GM23338 (cell line): ENCODE measurements around the gene KCNMA1. TPM values are rescaled to one million over a fixed set of nuclear protein-coding genes. Genes with fewer than 3 reads are reported as not detected.

Experiments
- ATAC-seq: fragments of 200-7000 bp; cut with Tn5 transposase; 3 replicates; pipeline ENCODE4 v1.9.1; 2020
- DNase-seq: peaks from one replicate; pipeline ENCODE4 v3.0.0-alpha.2; 2015; ENCODE audit warnings: low spot score
- H2AFZ ChIP-seq: fragments of 200-600 bp; sonication (generic); 2 replicates; pipeline ENCODE4 v1.8.0; 2016; ENCODE audit warnings: antibody characterized with exemption, mild to moderate bottlenecking, moderate library complexity
- H3F3A ChIP-seq: fragments of 200-600 bp; sonication (generic); replicated peaks from 2 replicates; pipeline ENCODE4 v1.8.0; 2017; ENCODE audit warnings: antibody characterized with exemption, mixed run types, low read depth
- H3K27ac ChIP-seq: fragments of 200-600 bp; sonication (generic); 2 replicates; pipeline ENCODE4 v1.6.1; 2016; ENCODE audit warnings: low read depth
- H3K27me3 ChIP-seq: fragments of 200-600 bp; sonication (generic); 2 replicates; pipeline ENCODE4 v1.8.0; 2016; ENCODE audit warnings: mild to moderate bottlenecking, mixed run types, moderate library complexity; ENCODE audit not compliant: insufficient read depth
- H3K36me3 ChIP-seq: fragments of 200-600 bp; sonication (generic); 2 replicates; pipeline ENCODE4 v1.8.0; 2016; ENCODE audit warnings: mild to moderate bottlenecking; ENCODE audit not compliant: insufficient read depth
- H3K4me1 ChIP-seq: fragments of 200-600 bp; sonication (generic); 2 replicates; pipeline ENCODE4 v1.8.0; 2016; ENCODE audit warnings: mild to moderate bottlenecking, moderate library complexity; ENCODE audit not compliant: insufficient read depth
- H3K4me2 ChIP-seq: fragments of 200-600 bp; sonication (generic); 2 replicates; pipeline ENCODE4 v1.7.1; 2017; ENCODE audit warnings: mixed run types
- H3K4me3 ChIP-seq: fragments of 200-600 bp; sonication (generic); 2 replicates; pipeline ENCODE4 v1.6.1; 2016; ENCODE audit warnings: mixed run types
- H3K79me2 ChIP-seq: fragments of 200-600 bp; sonication (generic); replicated peaks from 2 replicates; pipeline ENCODE4 v1.8.0; 2017; ENCODE audit warnings: mild to moderate bottlenecking; ENCODE audit not compliant: insufficient read depth
- H3K9me2 ChIP-seq: fragments of 200-600 bp; sonication (generic); 2 replicates; pipeline ENCODE4 v1.8.0; 2017; ENCODE audit not compliant: insufficient read depth
- H4K20me1 ChIP-seq: fragments of 200-600 bp; sonication (generic); replicated peaks from 2 replicates; pipeline ENCODE4 v1.8.0; 2017; ENCODE audit warnings: mild to moderate bottlenecking; ENCODE audit not compliant: insufficient read depth
- H3K27ac Mint-ChIP-seq: 2 replicates; pipeline ENCODE4 v1.8.0; 2020; ENCODE audit warnings: inconsistent platforms, mild to moderate bottlenecking, moderate library complexity, mixed read lengths
- H3K27me3 Mint-ChIP-seq: 3 replicates; pipeline ENCODE4 v1.8.0; 2022; ENCODE audit warnings: low read depth, mild to moderate bottlenecking, moderate library complexity, mixed read lengths, inconsistent platforms; ENCODE audit not compliant: insufficient read depth, poor library complexity
- H3K36me3 Mint-ChIP-seq: 3 replicates; pipeline ENCODE4 v1.8.0; 2021; ENCODE audit warnings: low read depth, mild to moderate bottlenecking, inconsistent platforms, moderate library complexity, mixed read lengths
- H3K4me1 Mint-ChIP-seq: 3 replicates; pipeline ENCODE4 v1.8.0; 2020; ENCODE audit warnings: mild to moderate bottlenecking, inconsistent platforms, mixed read lengths
- H3K4me3 Mint-ChIP-seq: 3 replicates; pipeline ENCODE4 v1.8.0; 2021; ENCODE audit warnings: moderate library complexity, mild to moderate bottlenecking, inconsistent platforms, mixed read lengths
- H3K9me3 Mint-ChIP-seq: 3 replicates; pipeline ENCODE4 v1.8.0; 2020; ENCODE audit warnings: moderate library complexity, mild to moderate bottlenecking, inconsistent platforms, mixed read lengths
- CREB1 ChIP-seq: fragments of 250-450 bp; sonication (Bioruptor Pico); IDR thresholded peaks from 2 replicates; pipeline ENCODE4 v1.5.0; 2020; ENCODE audit warnings: low read depth, mild to moderate bottlenecking, moderate library complexity
- EZH2 ChIP-seq: fragments of 200-600 bp; sonication (generic); IDR thresholded peaks from one replicate; pipeline ENCODE4 v1.8.0; 2017; ENCODE audit warnings: antibody characterized with exemption, mild to moderate bottlenecking, low read depth; ENCODE audit not compliant: unreplicated experiment
- JUNB ChIP-seq: IDR thresholded peaks from one replicate; pipeline ENCODE4 v1.6.1; 2016; ENCODE audit warnings: antibody characterized with exemption; ENCODE audit not compliant: unreplicated experiment
- POLR2AphosphoS5 ChIP-seq: IDR thresholded peaks from 2 replicates; pipeline ENCODE4 v1.6.1; 2016; ENCODE audit warnings: antibody characterized with exemption, low read depth
- REST ChIP-seq: IDR thresholded peaks from one replicate; pipeline ENCODE4 v1.6.1; 2018; ENCODE audit warnings: antibody characterized with exemption; ENCODE audit not compliant: unreplicated experiment
- STAT1 ChIP-seq: IDR thresholded peaks from one replicate; pipeline ENCODE4 v1.6.1; 2016; ENCODE audit warnings: antibody characterized with exemption; ENCODE audit not compliant: unreplicated experiment
- ZNF114 ChIP-seq: fragments of 250-450 bp; sonication (Bioruptor Pico); IDR thresholded peaks from 2 replicates; pipeline ENCODE4 v1.5.0; 2020; ENCODE audit warnings: mild to moderate bottlenecking, moderate library complexity
- ZNF331 ChIP-seq: fragments of 250-450 bp; sonication (Bioruptor Pico); IDR thresholded peaks from 2 replicates; pipeline ENCODE4 v1.5.0; 2020; ENCODE audit warnings: low read depth, mild to moderate bottlenecking, moderate library complexity
- polyA plus RNA-seq: library from polyadenylated mRNA; unstranded; fragments of >200 nt; fragmentation: Nextera tagmentation; extraction: Ambion mirVana; gene quantifications from 2 replicates; pipeline ENCODE4 v1.2.1, GENCODE V29; 2016
- total RNA-seq: library from RNA; depleted of rRNA; stranded (reverse); fragments of >200 nt; shearing (Covaris generic); gene quantifications from 2 replicates; pipeline ENCODE4 v1.2.3, GENCODE V29; 2014
- TF ChIP-seq, protein P1 (sequence below), 2 experiments: fragments of 200-600 bp in 1 of 2; sonication (generic) in 1 of 2; conservative IDR thresholded peaks; 2 replicates each; pipeline versions ENCODE4 v1.5.1 to v1.6.1; 2016 to 2017; ENCODE audit warnings: antibody characterized with exemption in 2 of 2, low read depth in 2 of 2, mild to moderate bottlenecking in 2 of 2, moderate library complexity in 1 of 2

Gene KCNMA1
- total and polyA plus RNA-seq, 2 experiments from 2014 or later, result 8.2 to 9.0 TPM

- DNase-seq, result no peak
- TF ChIP-seq POLR2AphosphoS5, result no peak
- TF ChIP-seq, protein P1, sequence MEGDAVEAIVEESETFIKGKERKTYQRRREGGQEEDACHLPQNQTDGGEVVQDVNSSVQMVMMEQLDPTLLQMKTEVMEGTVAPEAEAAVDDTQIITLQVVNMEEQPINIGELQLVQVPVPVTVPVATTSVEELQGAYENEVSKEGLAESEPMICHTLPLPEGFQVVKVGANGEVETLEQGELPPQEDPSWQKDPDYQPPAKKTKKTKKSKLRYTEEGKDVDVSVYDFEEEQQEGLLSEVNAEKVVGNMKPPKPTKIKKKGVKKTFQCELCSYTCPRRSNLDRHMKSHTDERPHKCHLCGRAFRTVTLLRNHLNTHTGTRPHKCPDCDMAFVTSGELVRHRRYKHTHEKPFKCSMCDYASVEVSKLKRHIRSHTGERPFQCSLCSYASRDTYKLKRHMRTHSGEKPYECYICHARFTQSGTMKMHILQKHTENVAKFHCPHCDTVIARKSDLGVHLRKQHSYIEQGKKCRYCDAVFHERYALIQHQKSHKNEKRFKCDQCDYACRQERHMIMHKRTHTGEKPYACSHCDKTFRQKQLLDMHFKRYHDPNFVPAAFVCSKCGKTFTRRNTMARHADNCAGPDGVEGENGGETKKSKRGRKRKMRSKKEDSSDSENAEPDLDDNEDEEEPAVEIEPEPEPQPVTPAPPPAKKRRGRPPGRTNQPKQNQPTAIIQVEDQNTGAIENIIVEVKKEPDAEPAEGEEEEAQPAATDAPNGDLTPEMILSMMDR (conservative IDR thresholded peaks at IDR 0.05; ENCODE audit: low read depth in 2 of 2), result no peak
- no peak for TF ChIP-seq JUNB
- TF ChIP-seq REST, result no peak
- TF ChIP-seq ZNF331 (CRISPR knock-in tag), result no peak
- no peak for TF ChIP-seq STAT1
- no peak for TF ChIP-seq CREB1 (CRISPR knock-in tag)
- no peak for TF ChIP-seq EZH2
- TF ChIP-seq ZNF114, result no peak
- H3K4me2 ChIP-seq, result no peak overlapping the region
- H3K79me2 ChIP-seq, result no peaks in the 10 kb centered on the region
- no peak overlapping the region for H3K4me3 ChIP-seq
- peaks cover 5% of the 10 kb centered on the region; the same call in 1 of the 2 replicates for H3K9me2 ChIP-seq
- H3K27ac ChIP-seq, result no peak overlapping the region
- no peak overlapping the region for H2AFZ ChIP-seq
- Mint-ChIP-seq H3K27ac (no peak overlapping the region), H3K4me1 (peaks cover 8% of the 10 kb centered on the region; the same call in 2 of the 3 replicates), H3K27me3 (no peaks in the 10 kb centered on the region), H3K36me3 (no peaks in the 10 kb centered on the region), H3K4me3 (no peak overlapping the region), H3K9me3 (no peaks in the 10 kb centered on the region; the same call in 2 of the 3 replicates)
- H3K27me3 ChIP-seq, result no peaks in the 10 kb centered on the region
- H4K20me1 ChIP-seq, result no peaks in the 10 kb centered on the region
- no peaks in the 10 kb centered on the region for H3K36me3 ChIP-seq
- H3F3A ChIP-seq, result no peaks in the 10 kb centered on the region
- ATAC-seq, result no peak
- H3K4me1 ChIP-seq, result no peaks in the 10 kb centered on the region
Observed at GRCh38 chr10:77006836-77007511, 630.6 kb downstream of the KCNMA1 start.

GRCh38 chr10:77005871-77006270, 631.7 kb downstream of the KCNMA1 start:
- H3K4me3 Mint-ChIP-seq, result no peak overlapping the region
- Histone ChIP-seq H3K9me2 (peaks cover 5% of the 10 kb centered on the region; the same call in 1 of the 2 replicates), H3K27ac (no peak overlapping the region), H3K4me1 (no peaks in the 10 kb centered on the region), H3F3A (no peaks in the 10 kb centered on the region), H3K27me3 (no peaks in the 10 kb centered on the region), H2AFZ (no peak overlapping the region), H3K4me3 (no peak overlapping the region), H3K4me2 (no peak overlapping the region), H3K36me3 (no peaks in the 10 kb centered on the region), H3K79me2 (no peaks in the 10 kb centered on the region), H4K20me1 (no peaks in the 10 kb centered on the region)
- H3K36me3 Mint-ChIP-seq, result no peaks in the 10 kb centered on the region
- H3K27me3 Mint-ChIP-seq, result no peaks in the 10 kb centered on the region
- DNase-seq, result no peak
- ATAC-seq, result no peak
- no peak for TF ChIP-seq CREB1 (CRISPR knock-in tag)
- TF ChIP-seq ZNF114, result no peak
- H3K4me1 Mint-ChIP-seq, result peaks cover 8% of the 10 kb centered on the region; the same call in 2 of the 3 replicates
- H3K27ac Mint-ChIP-seq, result no peak overlapping the region
- no peaks in the 10 kb centered on the region; the same call in 2 of the 3 replicates for H3K9me3 Mint-ChIP-seq
